H1 (cell line): ENCODE measurements around the gene RNF166. TPM values are rescaled to one million over a fixed set of nuclear protein-coding genes. Genes with fewer than 3 reads are reported as not detected.
A peak's percentile ranks its signal among the peaks of the same experiment; 100 is the strongest.

Experiments
- CTCF ChIA-PET: fragments of 300-600 bp; sonication (Branson Sonifier 250); formaldehyde crosslinking; loops from one replicate; lab custom pipeline; 2021; ENCODE audit not compliant: partially characterized antibody; lab: Charles Lee
- POLR2A ChIA-PET: fragments of 300-600 bp; sonication (Branson Sonifier 250); formaldehyde crosslinking; loops from one replicate; lab custom pipeline; 2021; ENCODE audit warnings: inconsistent platforms; ENCODE audit not compliant: partially characterized antibody; lab: Charles Lee
- DNase-seq, 2 experiments: peaks; one replicate each; pipeline versions ENCODE4 v3.0.0 to v3.0.0-alpha.2; 2010 to 2022; ENCODE audit warnings: low spot score in 2 of 2, low read depth in 1 of 2, mixed read lengths in 1 of 2
- FAIRE-seq: peaks from 2 replicates; lab custom pipeline; 2011; peaks lifted over from hg19 to GRCh38; lab: Jason Lieb, UNC
- H2AFZ ChIP-seq: 2 replicates; pipeline ENCODE4 v1.8.1; 2012; ENCODE audit warnings: low read length, inconsistent platforms
- H2AK5ac ChIP-seq: 2 replicates; pipeline ENCODE4 v1.6.1; 2013; ENCODE audit warnings: low read depth, low read length
- H2BK120ac ChIP-seq: replicated peaks from 2 replicates; pipeline ENCODE3; 2013; ENCODE audit warnings: low read depth, low read length, inconsistent platforms
- H2BK12ac ChIP-seq: 2 replicates; pipeline ENCODE4 v1.6.1; 2013; ENCODE audit warnings: low read depth, low read length
- H2BK15ac ChIP-seq: 2 replicates; pipeline ENCODE4 v1.6.1; 2013; ENCODE audit warnings: low read length
- H2BK20ac ChIP-seq: 2 replicates; pipeline ENCODE4 v1.6.1; 2013; ENCODE audit warnings: low read length
- H2BK5ac ChIP-seq: 2 replicates; pipeline ENCODE4 v1.6.1; 2013; ENCODE audit warnings: low read depth, low read length
- H3K14ac ChIP-seq: 2 replicates; pipeline ENCODE4 v1.6.1; 2013; ENCODE audit warnings: inconsistent platforms; ENCODE audit not compliant: insufficient read length
- H3K18ac ChIP-seq: 2 replicates; pipeline ENCODE4 v1.6.1; 2013; ENCODE audit warnings: low read length; ENCODE audit errors: extremely low read depth
- H3K23ac ChIP-seq: 2 replicates; pipeline ENCODE4 v1.6.1; 2013; ENCODE audit warnings: inconsistent platforms; ENCODE audit not compliant: insufficient read length
- H3K23me2 ChIP-seq: 2 replicates; pipeline ENCODE4 v1.6.1; 2013; ENCODE audit warnings: low read depth, low read length
- H3K27ac ChIP-seq: 2 replicates; pipeline ENCODE4 v1.6.1; 2011; ENCODE audit warnings: low read depth, low read length, inconsistent platforms
- H3K27me3 ChIP-seq, 4 experiments: replicated peaks in 1 of 4; 1 replicate in 1 of 4; 2 replicates in 3 of 4; pipeline versions ENCODE4 v1.6.1 to v1.8.1; 2011 to 2013; ENCODE audit warnings: low read length in 3 of 4, mild to moderate bottlenecking in 3 of 4, inconsistent platforms in 2 of 4, mixed read lengths in 2 of 4, moderate library complexity in 1 of 4; ENCODE audit not compliant: control insufficient read depth in 3 of 4, insufficient read depth in 3 of 4; ENCODE audit errors: extremely low read depth in 1 of 4
- H3K36me3 ChIP-seq, 4 experiments: 2 replicates each; pipeline versions ENCODE4 v1.6.1 to v1.8.1; 2011 to 2013; ENCODE audit warnings: mild to moderate bottlenecking in 4 of 4, low read length in 3 of 4, moderate library complexity in 2 of 4, control low read depth in 1 of 4, inconsistent platforms in 1 of 4; ENCODE audit not compliant: insufficient read depth in 4 of 4, control insufficient read depth in 2 of 4
- H3K4ac ChIP-seq: replicated peaks from 2 replicates; pipeline ENCODE3; 2013; ENCODE audit warnings: low read length, low read depth, mixed read lengths, inconsistent platforms; ENCODE audit not compliant: insufficient read length
- H3K4me1 ChIP-seq, 4 experiments: replicated peaks in 1 of 4; 1 replicate in 1 of 4; 2 replicates in 3 of 4; pipeline versions ENCODE4 v1.6.1 to v1.8.1; 2011 to 2013; ENCODE audit warnings: low read length in 3 of 4, inconsistent platforms in 2 of 4, mixed read lengths in 1 of 4; ENCODE audit not compliant: insufficient read depth in 4 of 4, control insufficient read depth in 3 of 4
- H3K4me2 ChIP-seq, 2 experiments: 2 replicates each; pipeline versions ENCODE4 v1.6.1 to v1.8.1; 2011 to 2013; ENCODE audit warnings: low read depth in 2 of 2, low read length in 2 of 2, control low read depth in 1 of 2, inconsistent platforms in 1 of 2, mild to moderate bottlenecking in 1 of 2; ENCODE audit not compliant: insufficient read depth in 1 of 2
- H3K4me3 ChIP-seq, 4 experiments: fragments of 200-600, 300-600 bp in 1 of 4; sonication (generic), shearing (Covaris generic), sonication (Bioruptor Twin) in 1 of 4; 2 replicates each; pipeline versions ENCODE4 v1.5.1 to v1.8.1; 2011 to 2016; ENCODE audit warnings: low read length in 4 of 4, low read depth in 3 of 4, control low read depth in 2 of 4, inconsistent platforms in 2 of 4, mild to moderate bottlenecking in 2 of 4, mixed read lengths in 1 of 4, moderate library complexity in 1 of 4; ENCODE audit not compliant: insufficient read depth in 2 of 4; ENCODE audit errors: extremely low read depth in 1 of 4
- H3K56ac ChIP-seq: replicated peaks from 2 replicates; pipeline ENCODE3; 2013; ENCODE audit warnings: low read depth, mild to moderate bottlenecking, mixed read lengths, low read length, inconsistent platforms; ENCODE audit not compliant: insufficient read length
- H3K79me1 ChIP-seq: 2 replicates; pipeline ENCODE4 v1.6.1; 2013; ENCODE audit warnings: low read depth, low read length, control low read depth
- H3K79me2 ChIP-seq, 2 experiments: 2 replicates each; pipeline versions ENCODE4 v1.6.1 to v1.8.1; 2012 to 2013; ENCODE audit warnings: low read length in 2 of 2, mild to moderate bottlenecking in 2 of 2, inconsistent platforms in 1 of 2; ENCODE audit not compliant: insufficient read depth in 2 of 2, control insufficient read depth in 1 of 2
- H3K9ac ChIP-seq, 4 experiments: replicated peaks in 1 of 4; 1 replicate in 1 of 4; 2 replicates in 3 of 4; pipeline versions ENCODE4 v1.6.1 to v1.8.1; 2011 to 2013; ENCODE audit warnings: low read depth in 3 of 4, low read length in 3 of 4, control low read depth in 2 of 4, mild to moderate bottlenecking in 2 of 4, moderate library complexity in 2 of 4, inconsistent platforms in 1 of 4; ENCODE audit errors: extremely low read depth in 1 of 4
- H3K9me3 ChIP-seq, 2 experiments: 2 replicates each; pipeline versions ENCODE4 v1.6.1 to v1.8.1; 2012 to 2013; ENCODE audit warnings: mild to moderate bottlenecking in 2 of 2, moderate library complexity in 2 of 2, control low read depth in 1 of 2, inconsistent platforms in 1 of 2, low read depth in 1 of 2, low read length in 1 of 2, mixed read lengths in 1 of 2; ENCODE audit not compliant: insufficient read depth in 2 of 2
- H4K20me1 ChIP-seq, 2 experiments: replicated peaks in 1 of 2; 2 replicates each; pipeline versions ENCODE3 to v1.8.1; 2011 to 2013; ENCODE audit warnings: inconsistent platforms in 2 of 2, low read length in 2 of 2, mild to moderate bottlenecking in 1 of 2; ENCODE audit not compliant: insufficient read depth in 2 of 2, control insufficient read depth in 1 of 2
- H4K5ac ChIP-seq: 2 replicates; pipeline ENCODE4 v1.6.1; 2013; ENCODE audit warnings: low read length, low read depth, mixed read lengths, inconsistent platforms; ENCODE audit not compliant: insufficient read length
- H4K8ac ChIP-seq: 2 replicates; pipeline ENCODE4 v1.8.0; 2013; ENCODE audit warnings: mild to moderate bottlenecking, moderate library complexity, low read length, inconsistent platforms; ENCODE audit not compliant: insufficient read depth; ENCODE audit errors: extremely low read depth
- H4K91ac ChIP-seq: replicated peaks from 2 replicates; pipeline ENCODE3; 2013; ENCODE audit warnings: low read length, mixed read lengths, inconsistent platforms; ENCODE audit not compliant: insufficient read length
- CHD2 ChIP-seq: IDR thresholded peaks from 2 replicates; pipeline ENCODE4 v1.6.1; 2012; ENCODE audit warnings: low read length, improper control_type of control experiment
- CREB1 ChIP-seq: IDR thresholded peaks from 2 replicates; pipeline ENCODE4 v1.6.1; 2012; ENCODE audit warnings: inconsistent platforms
- GABPA ChIP-seq: IDR thresholded peaks from 2 replicates; pipeline ENCODE4 v1.6.1; 2011; ENCODE audit warnings: mild to moderate bottlenecking, low read length, moderate library complexity, borderline replicate concordance; ENCODE audit not compliant: insufficient read depth
- JUN ChIP-seq: IDR thresholded peaks from 2 replicates; pipeline ENCODE4 v1.6.1; 2011; ENCODE audit warnings: low read depth, mild to moderate bottlenecking, improper control_type of control experiment, low read length
- POU5F1 ChIP-seq: IDR thresholded peaks from 2 replicates; pipeline ENCODE4 v1.6.1; 2011; ENCODE audit warnings: low read depth, mild to moderate bottlenecking, low read length, moderate library complexity
- RAD21 ChIP-seq, 2 experiments: IDR thresholded peaks in 1 of 2; conservative IDR thresholded peaks in 1 of 2; 2 replicates each; pipeline ENCODE4 v1.6.1; 2011; ENCODE audit warnings: low read depth in 2 of 2, low read length in 2 of 2, improper control_type of control experiment in 1 of 2, inconsistent platforms in 1 of 2, mild to moderate bottlenecking in 1 of 2, moderate library complexity in 1 of 2
- SAP30 ChIP-seq: fragments of 300-600 bp; sonication (generic); IDR thresholded peaks from 2 replicates; pipeline ENCODE4 v1.7.1; 2012; ENCODE audit warnings: low read length, moderate library complexity, mild to moderate bottlenecking, inconsistent platforms; ENCODE audit not compliant: insufficient read depth, insufficient replicate concordance
- SP2 ChIP-seq: IDR thresholded peaks from 2 replicates; pipeline ENCODE4 v1.6.1; 2012; ENCODE audit warnings: mild to moderate bottlenecking, low read length, inconsistent platforms
- TAF7 ChIP-seq: optimal IDR thresholded peaks from 2 replicates; pipeline ENCODE3; 2011; ENCODE audit warnings: low read depth, mild to moderate bottlenecking, inconsistent platforms, low read length, moderate library complexity, borderline replicate concordance
- TBP ChIP-seq: IDR thresholded peaks from 2 replicates; pipeline ENCODE4 v1.6.1; 2011; ENCODE audit warnings: low read depth, low read length, improper control_type of control experiment
- TEAD4 ChIP-seq: IDR thresholded peaks from 2 replicates; pipeline ENCODE4 v1.6.1; 2012; ENCODE audit warnings: low read depth, low read length, inconsistent platforms, mixed read lengths
- YY1 ChIP-seq: IDR thresholded peaks from 2 replicates; pipeline ENCODE4 v1.6.1; 2011; ENCODE audit warnings: low read depth, mild to moderate bottlenecking, low read length
- WGBS, 2 experiments: shearing (Covaris generic) in 1 of 2; methylation state at CpG; one replicate each; pipeline versions ENCODE4 v1.1.6 to v1.1.7; 2013 to 2015; ENCODE audit warnings: low lambda C conversion rate in 2 of 2, mixed read lengths in 2 of 2, inconsistent platforms in 1 of 2, low coverage in 1 of 2, missing lambda C conversion rate in 1 of 2; ENCODE audit not compliant: insufficient replicate concordance in 2 of 2, insufficient coverage in 1 of 2, insufficient read length in 1 of 2; ENCODE audit errors: extremely low coverage in 1 of 2, missing lambda C conversion rate in 1 of 2; 5-methylcytosine and 5-hydroxymethylcytosine counted together
- polyA plus RNA-seq, 7 experiments: library from polyadenylated mRNA; depleted of rRNA in 3 of 7; stranded (reverse) in 5 of 7; unstranded in 2 of 7; fragments of >200 nt in 5 of 7; fragments of 200-250 nt in 2 of 7; gene quantifications; 1 replicate in 5 of 7; 2 replicates in 1 of 7; 4 replicates in 1 of 7; pipeline versions ENCODE4 v1.2.1 to v1.2.3, GENCODE V29; 2011 to 2013; ENCODE audit warnings: missing spikeins in 2 of 7, mixed read lengths in 2 of 7
- total RNA-seq: library from RNA; stranded (reverse); fragmentation: NEBNext Ultra II Directional; extraction: Animal tissue kit (Norgen Biotek cat#: 25700); gene quantifications from 2 replicates; pipeline ENCODE4 v1.2.1, GENCODE V29; 2021
- TF ChIP-seq, protein P1 (sequence below): IDR thresholded peaks from 2 replicates; pipeline ENCODE4 v1.6.1; 2012; ENCODE audit warnings: inconsistent platforms

The RNF166 gene
- total and polyA plus RNA-seq, 2 of the 8 experiments (the other 6 are each of a cell fraction or from before 2014, with no cell fraction given), result 29.8 to 31.2 TPM

DNA sequence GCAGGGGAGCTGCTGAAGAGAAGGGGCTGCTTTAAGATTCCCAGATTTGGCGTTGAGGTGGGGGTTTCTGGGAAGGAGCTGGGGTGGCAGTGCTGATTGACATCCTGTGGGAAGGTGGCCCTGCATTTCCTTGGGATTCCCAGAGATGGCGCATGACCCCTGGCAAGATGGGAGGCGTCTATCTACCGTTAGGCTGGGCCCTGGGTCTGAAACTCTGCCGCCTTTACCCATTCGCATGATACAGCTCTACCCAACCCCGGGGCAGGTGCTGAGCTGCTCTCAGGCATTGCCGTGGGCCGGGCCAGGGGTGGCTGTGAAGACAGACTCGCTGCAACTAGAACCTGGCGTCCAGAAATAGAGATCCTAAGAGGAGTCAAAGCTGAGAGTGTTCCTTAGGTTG, 33.4 kb downstream of the RNF166 start:
- H2BK120ac ChIP-seq, result no peak overlapping the region
- no peak overlapping the region for H3K9ac ChIP-seq
- no peak overlapping the region for H2BK12ac ChIP-seq
- no peaks in the 10 kb centered on the region for H3K36me3 ChIP-seq
- H3K79me1 ChIP-seq, result no peaks in the 10 kb centered on the region
- H2AFZ ChIP-seq, result no peak overlapping the region
- H2AK5ac ChIP-seq, result no peak overlapping the region
- no peak overlapping the region for H3K4ac ChIP-seq
- H4K8ac ChIP-seq, result no peak overlapping the region; the same call in 1 of the 2 replicates
- H3K4me2 ChIP-seq, result 0 out of 4 replicates have a peak overlapping the region, but pooled peaks of 1 of the 2 experiments have one; percentile 3
- no peak overlapping the region for H3K4me3 ChIP-seq
- H3K9me3 ChIP-seq, result no peaks in the 10 kb centered on the region
- DNase-seq (peak; percentile 58 to 83), FAIRE-seq (peak; percentile 87)
- H3K4me1 ChIP-seq, result peaks cover 0 to 5% (median 3%) of the 10 kb centered on the region in 4 experiments; a peak in 4 of 7 replicates
- CTCF ChIA-PET, result interaction anchor here (0.8 to 9.7 kb wide), 36 partner anchors 8 to 229 kb away, joined by 3 to 87 read pairs (median 4); partner anchors contain the start of genes MVD and SNAI3
- H3K79me2 ChIP-seq, result no peaks in the 10 kb centered on the region
- H3K27me3 ChIP-seq, result no peaks in the 10 kb centered on the region
- no peak overlapping the region for H3K23ac ChIP-seq
- H2BK5ac ChIP-seq, result 0 out of 2 replicates have a peak overlapping the region, but pooled peaks have one; percentile 24
- no peak overlapping the region for H2BK15ac ChIP-seq
- H4K5ac ChIP-seq, result no peak overlapping the region
- peaks cover 0 to 2% of the 10 kb centered on the region in 2 experiments for H4K20me1 ChIP-seq
- no peak overlapping the region for H3K27ac ChIP-seq
- 39% methylated on average over 10 of the region's 11 CpGs; no CpG with 5 or more reads in 1 of the 2 experiments for WGBS, 2 experiments
- H4K91ac ChIP-seq, result no peak overlapping the region
- no peak overlapping the region for H2BK20ac ChIP-seq
- H3K56ac ChIP-seq, result no peak overlapping the region
- POLR2A ChIA-PET, result interaction anchor here (0.8 to 4.2 kb wide), 8 partner anchors 9 to 136 kb away, joined by 3 to 15 read pairs (median 4); partner anchors contain the start of genes IL17C and MVD
- no peak overlapping the region for H3K18ac ChIP-seq
- no peak overlapping the region for H3K14ac ChIP-seq
- no peaks in the 10 kb centered on the region for H3K23me2 ChIP-seq
- no peak for TF ChIP-seq SP2
- TF ChIP-seq RAD21 (IDR thresholded peaks at IDR 0.05 in 1 of 2, conservative IDR thresholded peaks at IDR 0.05 in 1 of 2; ENCODE audit: low read depth in 2 of 2, low read length in 2 of 2), result peak; percentile 50 to 60
- 0 out of 2 replicates have a peak, but pooled peaks have one; percentile 43 for TF ChIP-seq TEAD4
- no peak for TF ChIP-seq SAP30
- 0 out of 2 replicates have a peak, but pooled peaks have one; percentile 30 for TF ChIP-seq CREB1
- no peak for TF ChIP-seq POU5F1
- TF ChIP-seq, protein P1, sequence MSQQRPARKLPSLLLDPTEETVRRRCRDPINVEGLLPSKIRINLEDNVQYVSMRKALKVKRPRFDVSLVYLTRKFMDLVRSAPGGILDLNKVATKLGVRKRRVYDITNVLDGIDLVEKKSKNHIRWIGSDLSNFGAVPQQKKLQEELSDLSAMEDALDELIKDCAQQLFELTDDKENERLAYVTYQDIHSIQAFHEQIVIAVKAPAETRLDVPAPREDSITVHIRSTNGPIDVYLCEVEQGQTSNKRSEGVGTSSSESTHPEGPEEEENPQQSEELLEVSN, result peak; percentile 21; the same call in 1 of the 2 replicates
- TF ChIP-seq YY1, result 0 out of 2 replicates have a peak, but pooled peaks have one; percentile 36
- peak; percentile 70 for TF ChIP-seq TBP
- TF ChIP-seq GABPA, result peak; percentile 14; the same call in 1 of the 2 replicates
- TF ChIP-seq CHD2, result no peak
- TF ChIP-seq TAF7, result no peak
- no peak for TF ChIP-seq JUN
